Stimulated activated naive CD8-positive, alpha-beta T cell treated with anti-CD3 and anti-CD28 coated beads, Interleukin-15, Interleukin-2, amounts not matched to agents 100 ng/mL and 50 ng/mL, for 24 hours (primary cell): ENCODE data around the gene CSGALNACT2.
"Not testable (repeated sequence)": the region's sequence is repeated elsewhere in the genome, so short reads cannot be mapped to it uniquely, and the experiment has no call there.

Experiments used
- H3K27ac Mint-ChIP-seq: one replicate; pipeline ENCODE4 v1.8.0; 2021; ENCODE audit warnings: mild to moderate bottlenecking, mixed read lengths
- H3K27me3 Mint-ChIP-seq: one replicate; pipeline ENCODE4 v1.8.0; 2021; ENCODE audit warnings: mixed read lengths
- H3K36me3 Mint-ChIP-seq: one replicate; pipeline ENCODE4 v1.8.0; 2021; ENCODE audit warnings: low read depth, mixed read lengths
- H3K4me1 Mint-ChIP-seq: one replicate; pipeline ENCODE4 v1.8.0; 2021; ENCODE audit warnings: low read depth, mixed read lengths
- H3K4me3 Mint-ChIP-seq: one replicate; pipeline ENCODE4 v1.8.0; 2021; ENCODE audit warnings: mild to moderate bottlenecking, mixed read lengths
- H3K9me3 Mint-ChIP-seq: one replicate; pipeline ENCODE4 v1.8.0; 2021; ENCODE audit warnings: mixed read lengths

Gene CSGALNACT2

GRCh38 chr10:43136432-43136831 is 1.8 kb upstream of the CSGALNACT2 start:
- H3K27me3 Mint-ChIP-seq, result no peaks in the 10 kb centered on the region

GRCh38 chr10:43136995-43137716 is 1.1 kb upstream of the CSGALNACT2 start:
- H3K27ac Mint-ChIP-seq, result peak overlapping the region; percentile 81
- peak overlapping the region; percentile 88 for H3K4me3 Mint-ChIP-seq
- peaks cover 10% of the 10 kb centered on the region for H3K36me3 Mint-ChIP-seq
- no peaks in the 10 kb centered on the region for H3K9me3 Mint-ChIP-seq
- H3K27me3 Mint-ChIP-seq, result no peaks in the 10 kb centered on the region
- peaks cover 53% of the 10 kb centered on the region for H3K4me1 Mint-ChIP-seq

More at GRCh38 chr10:43136432-43136831, 1.8 kb upstream of the CSGALNACT2 start:
- H3K4me3 Mint-ChIP-seq, result peak overlapping the region; percentile 88
- H3K36me3 Mint-ChIP-seq, result peaks cover 10% of the 10 kb centered on the region
- no peak overlapping the region for H3K27ac Mint-ChIP-seq
- peaks cover 49% of the 10 kb centered on the region for H3K4me1 Mint-ChIP-seq
- no peaks in the 10 kb centered on the region for H3K9me3 Mint-ChIP-seq

DNA sequence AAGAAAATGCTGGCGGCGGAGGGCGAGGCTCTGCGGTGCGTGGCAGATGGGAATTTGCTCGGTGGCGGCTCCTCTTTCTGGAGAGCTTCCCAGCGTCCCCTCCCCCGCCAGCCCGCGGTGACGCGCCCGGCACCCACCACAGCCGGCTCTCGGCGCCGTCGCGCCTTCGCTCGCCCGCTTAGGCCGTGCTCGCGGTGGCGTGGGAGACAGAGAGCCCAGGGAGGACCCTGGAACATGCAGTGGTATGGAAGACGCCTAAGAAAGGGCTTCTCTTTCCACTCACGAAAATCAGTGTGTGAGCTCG is 576 bp upstream of the CSGALNACT2 start:
- Mint-ChIP-seq H3K36me3 (peaks cover 10% of the 10 kb centered on the region), H3K4me1 (peaks cover 58% of the 10 kb centered on the region), H3K9me3 (no peaks in the 10 kb centered on the region), H3K27ac (peak overlapping the region; percentile 81), H3K4me3 (peak overlapping the region; percentile 88), H3K27me3 (no peaks in the 10 kb centered on the region)

GRCh38 chr10:43138757-43139241 is 554 bp downstream of the CSGALNACT2 start:
- Mint-ChIP-seq H3K27me3 (no peaks in the 10 kb centered on the region), H3K4me1 (peaks cover 63% of the 10 kb centered on the region), H3K4me3 (peak overlapping the region; percentile 93), H3K27ac (peak overlapping the region; percentile 99), H3K36me3 (peaks cover 10% of the 10 kb centered on the region), H3K9me3 (no peaks in the 10 kb centered on the region)

- Mint-ChIP-seq H3K27ac (no peak overlapping the region), H3K9me3 (no peaks in the 10 kb centered on the region), H3K4me1 (peaks cover 81% of the 10 kb centered on the region), H3K36me3 (peaks cover 10% of the 10 kb centered on the region), H3K4me3 (peak overlapping the region; percentile 13), H3K27me3 (no peaks in the 10 kb centered on the region)
Observed at GRCh38 chr10:43141421-43141820, 3.2 kb downstream of the CSGALNACT2 start.

- H3K27ac Mint-ChIP-seq, result peak overlapping the region; percentile 45
- peaks cover 5% of the 10 kb centered on the region for H3K9me3 Mint-ChIP-seq
- H3K4me1 Mint-ChIP-seq, result peaks cover 79% of the 10 kb centered on the region
- no peak overlapping the region for H3K4me3 Mint-ChIP-seq
- peaks cover 32% of the 10 kb centered on the region for H3K36me3 Mint-ChIP-seq
- no peaks in the 10 kb centered on the region for H3K27me3 Mint-ChIP-seq
Observed at GRCh38 chr10:43145311-43145710, 7.1 kb downstream of the CSGALNACT2 start.

GRCh38 chr10:43145936-43146335 is 7.7 kb downstream of the CSGALNACT2 start:
- H3K27me3 Mint-ChIP-seq, H3K4me3 Mint-ChIP-seq, H3K27ac Mint-ChIP-seq, H3K9me3 Mint-ChIP-seq: not testable (repeated sequence)
- Mint-ChIP-seq H3K4me1 (peaks cover 79% of the 10 kb centered on the region), H3K36me3 (peaks cover 31% of the 10 kb centered on the region)

GRCh38 chr10:43151371-43151770 is 13.1 kb downstream of the CSGALNACT2 start:
- H3K27me3 Mint-ChIP-seq, result no peaks in the 10 kb centered on the region
- peaks cover 63% of the 10 kb centered on the region for H3K4me1 Mint-ChIP-seq
- H3K27ac Mint-ChIP-seq, result peak overlapping the region; percentile 17
- H3K9me3 Mint-ChIP-seq, result peaks cover 5% of the 10 kb centered on the region
- H3K4me3 Mint-ChIP-seq, result no peak overlapping the region
- H3K36me3 Mint-ChIP-seq, result peaks cover 45% of the 10 kb centered on the region

GRCh38 chr10:43153901-43154300 is 15.7 kb downstream of the CSGALNACT2 start:
- no peak overlapping the region for H3K4me3 Mint-ChIP-seq
- H3K4me1 Mint-ChIP-seq, result peaks cover 62% of the 10 kb centered on the region
- H3K9me3 Mint-ChIP-seq, result no peaks in the 10 kb centered on the region
- peaks cover 34% of the 10 kb centered on the region for H3K36me3 Mint-ChIP-seq
- H3K27me3 Mint-ChIP-seq, result no peaks in the 10 kb centered on the region
- H3K27ac Mint-ChIP-seq, result no peak overlapping the region

- H3K27me3 Mint-ChIP-seq, result no peaks in the 10 kb centered on the region
- H3K36me3 Mint-ChIP-seq, result peaks cover 25% of the 10 kb centered on the region
- no peaks in the 10 kb centered on the region for H3K9me3 Mint-ChIP-seq
- H3K4me1 Mint-ChIP-seq, result peaks cover 67% of the 10 kb centered on the region
- no peak overlapping the region for H3K27ac Mint-ChIP-seq
- no peak overlapping the region for H3K4me3 Mint-ChIP-seq
Observed at GRCh38 chr10:43155221-43155620, 17.0 kb downstream of the CSGALNACT2 start.

DNA sequence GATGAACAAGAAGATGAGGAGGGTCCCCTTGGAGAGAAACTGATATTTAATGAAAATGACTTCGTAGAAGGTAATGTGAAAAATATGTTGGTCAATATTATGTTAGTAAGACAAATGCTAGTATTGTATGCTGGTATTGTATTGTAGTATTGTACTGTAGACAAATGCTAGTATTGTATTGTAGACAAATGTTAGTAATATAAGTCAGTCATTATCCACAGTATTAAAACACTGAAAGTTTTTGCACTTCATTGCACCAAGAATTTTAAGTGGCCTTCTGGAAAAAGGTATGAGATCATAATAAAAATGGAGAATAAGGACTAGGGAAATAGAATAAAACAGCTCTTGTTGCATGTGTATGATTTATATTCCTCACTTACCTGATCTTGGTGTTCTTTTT is 17.5 kb downstream of the CSGALNACT2 start:
- peaks cover 67% of the 10 kb centered on the region for H3K4me1 Mint-ChIP-seq
- no peaks in the 10 kb centered on the region for H3K9me3 Mint-ChIP-seq
- no peaks in the 10 kb centered on the region for H3K27me3 Mint-ChIP-seq
- no peak overlapping the region for H3K4me3 Mint-ChIP-seq
- no peak overlapping the region for H3K27ac Mint-ChIP-seq
- peaks cover 23% of the 10 kb centered on the region for H3K36me3 Mint-ChIP-seq

GRCh38 chr10:43156590-43157341 is 18.5 kb downstream of the CSGALNACT2 start:
- no peaks in the 10 kb centered on the region for H3K27me3 Mint-ChIP-seq
- H3K4me1 Mint-ChIP-seq, result peaks cover 67% of the 10 kb centered on the region

DNA sequence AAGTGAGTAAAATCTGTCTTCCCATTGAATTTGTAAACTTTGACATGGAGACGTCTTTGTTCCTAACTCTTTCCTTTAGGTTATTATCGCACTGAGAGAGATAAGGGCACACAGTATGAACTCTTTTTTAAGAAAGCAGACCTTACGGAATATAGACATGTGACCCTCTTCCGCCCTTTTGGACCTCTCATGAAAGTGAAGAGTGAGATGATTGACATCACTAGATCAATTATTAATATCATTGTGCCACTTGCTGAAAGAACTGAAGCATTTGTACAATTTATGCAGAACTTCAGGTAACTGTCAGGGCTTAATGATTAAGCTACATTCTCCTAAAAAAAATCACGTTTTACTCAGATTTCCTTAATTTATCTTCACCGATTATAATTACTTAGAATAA is 20.4 kb downstream of the CSGALNACT2 start:
- H3K4me1 Mint-ChIP-seq, result peaks cover 76% of the 10 kb centered on the region
- no peak overlapping the region for H3K4me3 Mint-ChIP-seq
- H3K27me3 Mint-ChIP-seq, result no peaks in the 10 kb centered on the region
- no peaks in the 10 kb centered on the region for H3K9me3 Mint-ChIP-seq
- no peak overlapping the region for H3K27ac Mint-ChIP-seq
- peaks cover 45% of the 10 kb centered on the region for H3K36me3 Mint-ChIP-seq

More at GRCh38 chr10:43156590-43157341, 18.5 kb downstream of the CSGALNACT2 start:
- Mint-ChIP-seq H3K36me3 (peaks cover 28% of the 10 kb centered on the region), H3K27ac (no peak overlapping the region), H3K4me3 (no peak overlapping the region), H3K9me3 (no peaks in the 10 kb centered on the region)

DNA sequence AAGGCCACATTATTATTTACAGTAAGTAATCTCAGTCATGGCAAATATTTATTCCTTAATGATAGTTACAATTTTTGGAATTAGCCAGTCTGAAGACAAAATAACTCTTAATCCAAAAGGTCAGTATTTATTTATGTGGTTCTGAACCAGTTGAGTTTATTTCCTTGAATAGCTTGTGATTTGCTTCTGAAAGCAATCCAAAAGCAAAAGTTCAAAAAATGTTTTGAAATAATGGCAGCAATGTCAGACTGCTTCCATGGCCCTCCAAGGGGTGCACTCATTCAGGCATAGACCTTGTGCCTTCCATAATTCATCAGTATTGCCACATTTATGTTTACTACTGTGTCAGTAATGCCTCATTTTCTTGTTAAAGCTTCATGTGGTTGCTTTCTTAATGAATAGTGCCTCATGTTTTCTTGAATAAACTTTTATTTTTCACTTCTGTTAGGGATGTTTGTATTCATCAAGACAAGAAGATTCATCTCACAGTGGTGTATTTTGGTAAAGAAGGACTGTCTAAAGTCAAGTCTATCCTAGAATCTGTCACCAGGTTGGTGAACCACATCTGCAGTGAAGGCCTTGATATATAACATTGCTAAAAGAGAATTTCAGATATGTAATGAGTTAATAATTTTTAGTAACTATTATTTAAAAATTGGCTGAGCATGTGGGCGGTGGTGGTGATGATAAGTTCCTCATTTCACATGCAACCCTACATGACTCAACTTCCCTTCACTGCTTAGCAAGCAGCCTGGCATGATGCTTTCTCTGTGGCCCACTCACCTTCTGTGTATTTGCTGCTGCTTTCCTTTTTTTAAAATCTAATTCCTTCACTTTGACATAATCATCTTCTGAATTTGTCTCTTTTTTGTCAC is 22.0 kb downstream of the CSGALNACT2 start:
- Mint-ChIP-seq H3K27ac (peak overlapping the region; percentile 94), H3K4me1 (peaks cover 69% of the 10 kb centered on the region), H3K9me3 (no peaks in the 10 kb centered on the region)

DNA sequence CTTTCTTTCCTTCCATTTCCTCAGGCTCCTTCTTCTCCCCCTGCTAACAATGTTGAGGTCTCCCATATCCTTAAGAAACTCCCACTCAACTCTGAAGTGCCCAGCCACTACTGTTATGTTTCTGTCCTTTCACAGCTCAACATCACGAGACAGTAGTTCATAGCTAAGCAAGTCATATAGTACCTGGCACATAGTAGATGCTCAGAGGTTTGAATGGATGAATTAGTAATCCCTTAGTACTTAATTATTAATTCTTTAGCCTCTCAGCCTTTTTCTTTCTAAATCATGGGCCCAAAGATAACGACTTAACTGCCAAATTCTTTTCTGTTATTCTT is 22.6 kb downstream of the CSGALNACT2 start:
- Mint-ChIP-seq H3K4me1 (peaks cover 65% of the 10 kb centered on the region), H3K4me3 (peak overlapping the region; percentile 48), H3K36me3 (peaks cover 47% of the 10 kb centered on the region), H3K9me3 (no peaks in the 10 kb centered on the region), H3K27me3 (no peaks in the 10 kb centered on the region), H3K27ac (peak overlapping the region; percentile 94)

More for the DNA sequence above, 22.0 kb downstream of the CSGALNACT2 start:
- Mint-ChIP-seq H3K4me3 (peak overlapping the region; percentile 48), H3K27me3 (no peaks in the 10 kb centered on the region), H3K36me3 (peaks cover 53% of the 10 kb centered on the region)
